ENCODE data around the gene RNF149.
"Not testable (repeated sequence)": the region's sequence is repeated elsewhere in the genome, so short reads cannot be mapped to it uniquely, and the experiment has no call there.

Gene RNF149

DNA sequence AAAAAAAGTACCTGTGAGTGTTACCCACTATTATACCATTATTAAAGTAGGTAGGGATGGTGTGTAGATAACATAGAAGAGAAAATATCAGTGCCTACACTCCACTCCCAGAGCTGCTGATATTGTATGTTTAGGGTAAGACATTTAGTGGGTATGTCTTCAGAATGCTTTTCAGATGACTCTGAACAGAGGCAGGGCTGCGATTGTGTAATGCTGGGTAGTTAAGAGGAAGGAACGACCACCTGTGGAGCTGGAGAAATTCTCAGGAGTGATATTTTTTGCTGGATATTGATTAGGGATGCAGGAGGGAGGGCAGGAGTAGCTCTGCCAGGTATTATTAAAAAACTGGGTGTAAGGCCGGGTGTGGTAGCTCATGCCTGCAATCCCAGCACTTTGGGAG lies 53.0 kb downstream of the RNF149 start:
- no peak for DNase-seq (ENCODE audit: low read depth in 3 of 3)

DNA sequence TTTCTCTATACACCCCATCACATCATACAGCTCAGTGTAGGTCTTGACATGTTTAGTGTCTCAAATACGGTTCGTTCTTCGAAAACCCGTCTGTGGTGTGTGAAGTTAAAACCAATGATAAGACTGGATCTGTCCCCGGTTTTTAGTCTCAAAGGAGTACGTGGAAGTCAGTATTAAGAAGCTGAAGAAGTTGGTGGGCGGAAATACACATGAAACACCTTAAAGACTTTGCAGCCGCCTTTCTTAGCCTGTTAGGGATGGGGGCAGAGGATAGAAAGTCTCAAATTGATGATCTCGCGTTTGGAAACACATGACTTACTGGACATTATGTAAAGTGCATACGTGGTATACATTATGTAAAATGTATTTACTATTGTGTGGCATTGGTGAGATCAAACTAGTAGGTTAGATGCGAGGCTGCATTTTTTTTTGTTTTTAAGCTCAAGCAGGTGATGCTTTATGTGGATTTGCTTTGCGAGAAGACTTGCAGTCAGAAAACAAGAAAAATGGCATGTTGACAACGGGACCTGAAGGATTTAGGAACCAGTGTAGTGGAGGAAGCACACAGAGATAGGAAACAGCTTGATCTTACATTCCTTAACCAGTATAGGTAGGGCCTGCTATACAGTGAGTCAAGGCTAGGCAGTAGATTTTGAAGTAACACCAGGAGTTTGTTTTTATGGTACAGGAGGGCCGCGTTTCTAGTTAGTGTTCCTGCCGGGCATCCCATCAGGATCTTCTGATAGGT lies 54.6 kb downstream of the RNF149 start:
- no peak for DNase-seq (ENCODE audit: low read depth in 3 of 3)

DNA sequence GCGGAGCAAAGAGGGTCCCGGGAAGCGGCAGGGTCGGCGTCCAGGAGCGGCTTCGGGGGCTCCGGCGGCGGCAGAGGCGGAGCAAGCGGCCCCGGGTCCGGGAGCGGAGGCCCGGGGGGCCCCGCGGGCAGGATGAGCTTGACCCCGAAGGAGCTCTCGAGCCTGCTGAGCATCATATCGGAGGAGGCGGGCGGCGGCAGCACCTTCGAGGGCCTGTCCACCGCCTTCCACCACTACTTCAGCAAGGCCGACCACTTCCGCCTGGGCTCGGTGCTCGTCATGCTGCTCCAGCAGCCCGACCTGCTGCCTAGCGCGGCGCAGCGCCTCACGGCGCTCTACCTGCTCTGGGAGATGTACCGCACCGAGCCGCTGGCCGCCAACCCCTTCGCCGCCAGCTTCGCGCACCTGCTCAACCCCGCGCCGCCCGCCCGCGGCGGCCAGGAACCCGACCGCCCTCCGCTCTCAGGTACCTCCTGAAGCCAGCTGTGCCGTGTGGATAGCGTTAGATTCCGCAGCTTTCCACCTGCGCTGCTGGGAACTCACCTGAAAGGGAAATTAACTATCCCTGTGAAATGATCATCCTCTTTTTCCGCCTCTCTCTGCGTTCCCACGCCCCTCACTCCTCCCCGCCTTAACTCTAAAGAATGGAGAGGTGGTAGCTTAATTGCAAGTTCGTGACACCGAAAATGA lies 55.3 kb downstream of the RNF149 start:
- peak; percentile 47 to 65 (median 50) for DNase-seq (ENCODE audit: low read depth in 3 of 3)

DNA sequence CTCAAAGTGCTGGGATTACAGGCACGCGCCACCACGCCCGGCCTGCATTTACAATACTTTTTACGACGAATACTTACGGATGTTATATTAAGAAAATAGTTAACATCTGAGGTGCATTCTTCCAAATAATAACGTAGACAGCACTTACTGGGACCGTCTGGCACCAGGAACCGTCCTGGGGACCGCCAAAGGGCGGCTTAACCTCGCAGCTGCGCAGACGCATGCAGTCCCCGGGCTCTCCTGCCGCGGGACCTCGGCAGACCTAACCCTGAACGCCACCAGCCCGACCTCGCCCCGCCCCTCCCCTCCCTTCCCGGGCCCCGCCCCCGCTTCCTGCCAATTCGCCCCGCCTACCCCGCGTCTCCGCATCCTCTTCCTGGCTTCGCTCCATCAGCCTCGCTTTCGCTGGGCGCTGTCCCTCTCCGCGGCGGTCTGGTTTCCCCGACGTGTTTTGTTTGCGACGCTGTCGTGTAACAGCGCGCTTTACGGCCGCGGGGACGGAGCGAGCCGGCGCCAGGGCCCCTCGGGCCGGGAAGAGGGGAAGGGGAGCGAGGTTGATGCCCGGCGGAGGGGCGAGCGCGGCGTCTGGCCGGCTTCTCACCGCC lies 56.0 kb downstream of the RNF149 start, which contains the start of gene CNOT11:
CNOT11 (plus strand) TSS at position 479 of the 605 bp plus-strand sequence; CDS start at position 558, 79 bp downstream.
- DNase-seq (ENCODE audit: low read depth in 3 of 3), result peak; percentile 97 to 99 (median 98)

DNA sequence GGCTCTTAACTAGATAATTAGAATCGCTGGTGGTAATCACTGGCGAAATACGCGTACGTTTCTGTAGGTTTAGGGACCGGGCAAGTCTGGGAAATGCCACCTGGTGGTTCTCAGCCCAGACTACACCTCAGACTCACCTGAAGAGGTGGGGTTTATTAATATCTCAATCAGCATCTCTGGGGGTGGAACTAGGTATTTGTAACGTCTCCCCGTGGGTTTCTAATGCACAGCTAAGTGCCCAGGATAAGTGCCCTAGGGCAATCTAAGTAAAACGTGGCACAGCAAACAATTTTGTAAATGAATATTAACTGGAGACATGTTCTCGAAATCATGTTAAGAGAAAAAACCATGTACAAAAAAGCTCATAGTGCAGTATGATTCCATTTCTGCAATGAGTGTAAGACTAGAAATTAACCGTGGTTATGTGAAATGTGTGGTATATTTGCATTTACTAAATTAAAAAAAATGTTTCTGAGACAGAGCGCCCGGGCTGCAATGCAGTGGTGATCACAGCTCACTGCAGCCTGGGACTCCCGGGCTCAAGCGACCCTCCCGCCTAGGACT lies 56.6 kb downstream of the RNF149 start:
- no peak for DNase-seq (ENCODE audit: low read depth in 3 of 3)

DNA sequence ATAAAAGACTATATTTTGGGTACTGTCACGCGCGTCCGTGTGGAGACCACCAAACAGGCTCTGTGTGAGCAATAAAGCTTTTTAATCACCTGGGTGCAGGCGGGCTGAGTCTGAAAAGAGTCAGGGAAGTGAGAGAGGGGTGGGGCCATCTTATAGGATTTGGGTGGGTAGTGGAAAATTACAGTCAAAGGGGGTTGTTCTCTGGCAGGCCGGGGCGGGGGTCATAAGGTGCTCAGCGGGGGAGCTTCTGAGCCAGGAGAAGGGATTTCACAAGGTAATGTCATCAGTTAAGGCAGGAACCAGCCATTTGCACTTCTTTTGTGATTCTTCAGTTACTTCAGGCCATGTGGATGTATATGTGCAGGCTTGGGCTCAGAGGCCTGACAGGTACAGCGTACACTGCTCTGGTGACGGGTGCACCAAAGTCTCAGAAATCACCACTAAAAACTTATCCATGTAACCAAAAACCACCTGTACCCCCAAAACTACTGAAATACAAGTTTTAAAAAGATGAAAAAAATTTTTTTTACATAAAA lies 57.2 kb downstream of the RNF149 start:
- not testable (repeated sequence) for DNase-seq (ENCODE audit: low read depth in 3 of 3)

DNA sequence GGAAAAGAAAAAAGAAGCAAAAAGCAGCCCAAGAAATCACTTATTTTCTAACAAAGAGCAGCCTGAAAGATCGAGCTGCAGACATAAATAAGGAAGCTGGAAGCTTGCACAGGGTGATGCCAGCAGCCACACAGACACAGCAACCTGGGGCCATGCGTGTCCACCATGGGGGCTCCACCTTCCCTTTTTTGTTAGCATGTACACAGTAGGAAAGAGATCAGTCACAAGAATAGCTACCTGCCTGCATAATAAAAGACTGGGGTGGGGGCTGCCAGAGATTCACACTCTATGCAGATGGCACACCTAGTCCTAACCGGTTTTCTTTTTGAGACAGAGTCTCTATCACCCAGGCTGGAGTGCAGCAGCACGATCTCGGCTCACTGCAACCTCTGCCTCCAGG lies 58.7 kb downstream of the RNF149 start:
- no peak for DNase-seq (ENCODE audit: low read depth in 3 of 3)

DNA sequence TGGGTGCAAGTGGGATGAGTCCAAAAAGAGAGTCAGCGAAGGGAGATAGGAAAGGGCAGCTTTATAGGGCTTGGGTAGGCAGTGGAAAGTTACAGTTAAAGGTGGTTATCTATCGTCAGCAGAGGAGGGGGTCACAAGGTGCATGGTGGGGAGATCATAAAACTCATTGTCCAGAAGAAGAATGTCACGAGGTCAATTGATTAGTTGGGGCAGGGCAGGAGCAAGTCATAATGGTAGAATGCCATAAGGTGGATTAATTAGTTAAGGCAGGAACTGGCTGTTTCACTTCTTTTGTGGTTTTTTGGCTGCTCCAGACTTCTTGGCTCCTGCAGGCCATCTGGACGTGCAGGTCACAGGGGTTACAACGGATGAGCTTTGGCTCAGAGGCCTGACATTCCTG lies 59.7 kb downstream of the RNF149 start:
- not testable (repeated sequence) for DNase-seq (ENCODE audit: low read depth in 3 of 3)

DNA sequence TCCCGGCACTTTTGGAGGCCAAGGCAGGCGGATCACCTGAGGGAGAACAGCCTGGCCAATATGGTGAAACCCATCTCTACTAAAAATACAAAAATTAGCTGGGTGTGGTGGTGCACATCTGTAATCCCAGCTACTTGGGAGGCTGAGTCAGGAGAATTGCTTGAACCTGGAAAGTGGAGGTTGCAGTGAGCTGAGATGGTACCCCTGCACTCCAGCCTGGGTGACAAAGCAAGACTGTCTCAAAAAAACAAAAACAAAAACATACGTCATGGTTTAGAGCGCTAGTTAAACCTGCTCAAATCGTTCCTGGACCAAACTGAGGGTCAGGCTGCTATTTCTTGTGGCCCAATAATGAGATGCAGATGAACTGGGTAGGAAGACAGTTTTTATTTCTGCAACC lies 63.0 kb downstream of the RNF149 start:
- DNase-seq (ENCODE audit: low read depth in 3 of 3), result not testable (repeated sequence)

DNA sequence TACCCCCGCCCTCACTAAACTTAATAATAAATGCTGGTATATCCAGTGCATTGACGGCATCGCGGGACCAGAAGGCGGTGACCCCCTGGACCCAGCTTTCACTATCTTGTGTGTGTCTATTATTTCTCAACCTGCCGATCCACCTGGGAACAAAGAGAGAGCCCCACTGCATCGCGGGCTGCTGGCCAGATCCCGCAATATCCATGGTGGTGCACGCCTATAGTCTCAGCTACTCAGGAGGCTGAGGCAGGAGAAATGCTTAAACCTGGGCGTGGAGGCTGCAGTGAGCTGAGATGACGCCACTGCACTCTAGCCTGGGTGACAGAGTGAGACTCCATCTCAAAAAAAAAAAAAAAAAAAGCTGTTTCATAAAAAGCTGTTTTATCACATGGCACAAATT lies 63.6 kb downstream of the RNF149 start:
- not testable (repeated sequence) for DNase-seq (ENCODE audit: low read depth in 3 of 3)

DNA sequence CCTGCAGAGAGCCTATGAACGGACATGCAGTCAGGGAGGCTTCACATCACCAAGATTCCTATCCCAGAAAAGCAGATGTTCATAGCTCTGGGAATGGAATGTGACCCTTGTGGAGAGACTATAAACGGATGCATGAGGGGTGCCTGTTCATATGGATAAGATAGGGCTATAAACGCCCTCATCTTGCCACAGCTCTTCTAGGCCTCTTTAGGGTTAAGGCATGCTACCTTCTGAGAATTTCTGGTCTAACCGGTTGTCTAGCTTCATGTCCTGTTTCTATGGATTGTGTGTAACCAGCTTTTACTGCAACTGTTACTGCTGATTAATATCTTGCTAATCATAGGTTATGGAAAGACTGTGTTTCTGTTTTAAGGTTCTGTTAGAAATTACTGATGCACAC lies 64.1 kb downstream of the RNF149 start:
- not testable (repeated sequence) for DNase-seq (ENCODE audit: low read depth in 3 of 3)

DNA sequence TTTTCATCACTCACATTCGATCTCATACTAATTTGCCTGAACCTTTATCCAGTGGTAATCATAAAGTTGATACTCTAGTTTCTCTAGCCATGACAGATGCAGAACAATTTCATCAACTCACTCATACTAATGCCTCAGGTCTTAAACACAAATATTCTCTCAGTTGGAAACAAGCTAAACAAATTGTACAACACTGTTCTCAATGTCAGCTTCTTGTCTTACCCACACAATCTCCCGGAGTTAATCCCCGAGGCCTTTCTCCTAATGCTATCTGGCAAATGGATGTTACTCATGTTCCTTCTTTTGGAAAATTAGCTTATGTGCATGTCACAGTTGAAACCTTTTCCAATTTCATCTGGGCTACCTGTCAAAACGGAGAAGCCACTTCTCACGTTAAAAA lies 67.3 kb downstream of the RNF149 start:
- no peak for DNase-seq (ENCODE audit: low read depth in 3 of 3)

DNA sequence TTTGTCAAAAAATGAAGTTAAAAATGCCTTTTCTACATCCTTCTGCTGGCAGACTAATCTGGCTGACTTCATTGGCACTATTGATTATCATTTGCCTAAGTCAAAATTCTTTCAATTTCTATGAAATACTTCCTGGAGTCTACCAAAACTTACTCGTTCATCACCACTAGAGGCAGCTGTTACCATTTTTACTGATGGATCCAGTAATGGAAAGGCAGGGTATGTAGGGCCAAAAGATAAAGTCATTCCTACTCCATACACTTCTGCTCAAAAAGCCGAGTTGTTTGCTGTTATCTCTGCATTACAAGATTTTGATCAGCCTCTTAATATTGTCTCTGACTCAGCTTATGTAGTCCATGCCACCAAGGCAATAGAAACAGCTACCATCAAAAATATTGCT lies 67.8 kb downstream of the RNF149 start:
- not testable (repeated sequence) for DNase-seq (ENCODE audit: low read depth in 3 of 3)

DNA sequence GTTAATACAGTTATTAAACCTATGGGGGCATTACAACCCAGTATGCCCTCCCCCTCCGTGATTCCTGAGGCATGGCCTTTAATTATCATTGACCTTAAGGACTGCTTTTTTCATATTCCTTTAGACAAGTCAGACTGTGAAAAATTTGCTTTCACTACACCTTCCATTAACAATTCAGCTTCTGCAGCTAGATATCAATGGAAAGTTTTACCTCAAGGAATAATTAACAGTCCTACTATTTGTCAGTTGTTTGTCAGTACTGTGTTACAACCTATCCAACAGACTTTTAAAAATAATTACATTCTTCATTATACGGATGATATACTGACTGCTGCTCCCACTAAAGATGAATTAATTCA lies 68.8 kb downstream of the RNF149 start:
- DNase-seq (ENCODE audit: low read depth in 3 of 3), result not testable (repeated sequence)

DNA sequence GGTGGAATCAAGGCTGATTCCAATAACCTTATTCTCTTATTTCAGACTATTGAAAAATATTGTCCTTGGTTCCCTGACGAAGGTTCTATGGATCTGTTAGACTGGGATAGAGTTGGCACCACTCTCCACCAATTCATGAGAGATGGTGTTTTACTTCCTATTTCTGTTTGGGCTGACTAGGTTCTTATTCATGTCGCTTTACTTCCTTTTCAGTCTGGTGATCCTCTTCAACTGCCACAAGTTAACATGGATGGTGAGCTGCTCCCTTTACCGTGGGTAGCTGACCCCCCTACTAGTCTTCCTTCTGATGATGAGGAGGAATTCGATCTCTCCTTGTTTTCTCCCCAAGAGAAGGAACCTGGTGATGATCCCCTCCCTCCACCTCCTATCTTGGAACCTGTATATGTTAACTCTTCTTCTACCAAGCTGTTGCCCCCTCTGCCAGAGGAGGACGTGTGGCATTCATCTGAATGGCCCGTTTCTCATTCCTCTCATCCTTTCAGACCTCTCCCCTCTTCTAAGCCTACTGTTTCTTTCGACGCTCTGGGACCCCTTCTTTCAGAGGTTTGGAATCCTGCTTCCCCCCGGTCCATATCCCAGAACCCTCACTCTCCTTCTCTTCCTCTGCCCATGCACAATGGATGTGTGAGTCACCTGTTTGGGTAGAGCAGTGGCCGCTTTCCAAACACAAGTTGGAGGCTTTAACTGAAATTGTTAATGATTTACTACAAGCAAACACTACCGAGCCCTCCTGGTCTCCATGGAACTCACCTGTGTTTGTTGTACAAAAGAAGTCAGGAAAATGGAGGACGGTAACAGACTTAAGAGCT lies 69.4 kb downstream of the RNF149 start:
- no peak for DNase-seq (ENCODE audit: low read depth in 3 of 3)

DNA sequence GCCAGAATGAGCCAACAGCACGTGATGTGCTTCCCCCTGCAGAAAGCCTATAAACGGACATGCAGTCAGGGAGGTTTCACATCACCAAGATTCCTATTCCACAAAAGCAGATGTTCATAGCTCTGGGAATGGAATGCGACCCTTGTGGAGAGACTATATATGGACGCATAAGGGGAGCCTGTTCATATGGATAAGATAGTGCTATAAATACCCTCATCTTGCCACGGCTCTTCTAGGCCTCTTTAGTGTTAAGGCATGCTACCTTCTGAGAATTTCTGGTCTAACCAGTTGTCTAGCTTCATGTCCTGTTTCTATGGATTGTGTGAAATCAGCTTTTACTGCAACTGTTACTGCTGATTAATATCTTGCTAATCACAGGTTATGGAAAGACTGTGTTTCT lies 70.6 kb downstream of the RNF149 start:
- DNase-seq (ENCODE audit: low read depth in 3 of 3), result not testable (repeated sequence)

DNA sequence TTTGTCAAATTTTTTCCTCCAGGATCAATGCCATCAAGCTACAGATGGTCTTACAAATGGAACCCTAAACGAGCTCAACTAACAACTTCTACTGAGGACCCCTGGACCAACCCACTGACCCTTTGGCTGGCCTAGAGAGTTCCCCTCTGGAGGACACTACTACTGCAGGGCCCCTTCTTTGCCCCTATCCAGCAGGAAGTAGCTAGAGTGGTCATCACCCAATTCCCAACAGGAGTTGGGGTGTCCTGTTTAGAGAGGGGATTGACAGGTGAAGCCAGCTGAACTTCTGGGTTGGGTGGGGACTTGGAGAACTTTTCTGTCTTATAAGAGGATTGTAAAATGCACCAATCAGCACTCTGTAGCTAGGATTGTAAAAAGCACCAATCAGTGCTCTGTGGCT lies 72.5 kb downstream of the RNF149 start:
- DNase-seq (ENCODE audit: low read depth in 3 of 3), result not testable (repeated sequence)

DNA sequence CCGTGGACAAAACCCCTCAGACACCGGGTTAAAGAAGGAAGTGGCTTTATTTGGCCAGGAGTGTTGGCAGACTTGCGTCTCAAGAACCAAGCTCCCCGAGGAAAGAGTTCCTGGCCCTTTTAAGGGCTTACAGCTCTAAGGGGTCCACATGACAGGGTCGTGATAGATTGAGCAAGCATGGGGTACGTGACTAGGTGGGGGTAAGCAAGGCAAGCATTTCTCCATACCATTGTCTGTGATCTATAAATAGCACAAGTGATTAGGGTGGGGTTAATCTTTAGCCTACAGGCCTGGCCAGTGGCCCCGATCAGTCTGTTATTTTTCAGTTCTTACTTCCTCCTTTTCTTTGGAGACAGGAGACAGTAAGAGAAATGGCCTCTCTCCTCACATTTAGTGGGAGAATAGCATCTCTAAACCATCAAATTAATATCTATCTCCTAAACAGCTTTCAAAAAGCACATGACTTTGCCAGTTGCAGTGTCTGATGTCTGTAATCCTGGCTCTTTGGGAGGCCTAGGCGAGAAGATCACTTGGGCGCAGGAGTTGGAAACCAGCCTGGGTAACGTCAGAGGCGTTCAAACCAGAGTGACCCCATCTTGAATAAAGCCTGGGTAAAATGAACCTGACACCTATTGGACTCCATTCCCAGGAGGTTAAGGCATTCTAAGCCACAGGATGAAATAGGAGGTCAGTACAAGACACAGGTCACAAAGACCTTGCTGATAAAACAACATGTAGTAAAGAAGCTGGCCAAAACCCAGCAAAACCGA lies 74.1 kb downstream of the RNF149 start:
- no peak for DNase-seq (ENCODE audit: low read depth in 3 of 3)

DNA sequence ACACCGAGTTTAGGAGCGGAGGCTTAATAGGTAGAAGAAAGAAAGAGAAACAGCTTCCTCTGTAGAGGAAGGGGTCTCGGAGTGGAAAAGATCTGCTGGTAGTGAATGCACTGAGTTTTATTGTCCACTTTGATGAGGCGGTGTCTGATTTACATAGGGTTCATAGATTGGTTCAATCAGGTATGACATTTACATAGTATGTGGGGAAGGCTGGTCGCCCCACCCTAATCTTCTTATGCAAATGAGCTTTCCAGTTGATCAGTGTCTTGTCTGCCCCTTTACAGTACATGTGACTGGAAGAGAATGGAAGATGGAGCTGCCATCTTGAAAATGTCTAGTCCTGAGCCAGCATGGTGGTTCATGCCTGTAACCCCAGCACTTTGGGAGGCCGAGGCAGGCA lies 75.7 kb downstream of the RNF149 start:
- no peak for DNase-seq (ENCODE audit: low read depth in 3 of 3)

DNA sequence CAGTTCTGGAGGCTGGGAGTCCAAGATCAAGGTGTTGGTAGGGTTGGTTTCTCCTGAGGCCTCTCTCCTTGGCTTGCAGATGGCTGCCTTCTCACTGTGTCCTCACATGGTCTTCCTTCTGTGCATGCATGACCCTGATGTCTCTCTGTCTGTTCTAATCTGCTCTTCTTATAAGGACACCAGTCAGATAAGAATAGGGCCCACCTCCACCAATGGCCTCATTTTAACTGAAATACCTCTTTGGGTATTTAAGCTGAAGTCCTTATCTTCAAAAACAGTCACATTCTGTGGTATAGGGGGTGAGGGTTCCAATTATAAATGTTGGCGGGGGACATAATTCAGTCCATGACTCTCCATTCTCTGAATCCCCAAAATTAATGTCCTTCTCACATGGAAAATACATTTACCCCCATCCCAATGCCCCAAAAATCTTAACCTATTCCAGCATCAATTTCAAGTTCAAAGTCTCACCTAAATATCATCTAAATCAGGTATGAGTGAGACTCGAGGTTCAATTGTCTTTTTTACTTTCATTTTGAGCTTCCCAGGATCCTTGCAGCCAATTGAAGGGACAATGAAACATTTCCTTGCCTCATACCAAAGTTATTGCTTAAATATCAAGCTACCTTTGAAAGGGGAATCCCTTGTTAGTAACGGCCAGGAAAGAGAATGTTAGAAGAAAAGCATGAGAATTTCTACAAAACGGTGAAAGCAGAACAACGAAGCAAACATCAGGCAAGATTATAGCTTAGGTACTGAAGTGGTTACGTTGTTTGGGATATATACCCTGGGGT lies 76.4 kb downstream of the RNF149 start:
- no peak for DNase-seq (ENCODE audit: low read depth in 3 of 3)

Measured in stimulated activated CD4-positive, alpha-beta T cell treated with anti-CD3 and anti-CD28 coated beads, TNF-alpha, amount 100 ng/mL, for 48 hours (primary cell).